ENCODE data around the gene PTCD1. TPM values are rescaled to one million over a fixed set of nuclear protein-coding genes. Genes with fewer than 3 reads are reported as not detected.

The PTCD1 gene
- total and polyA plus RNA-seq, 9 of the 15 experiments (the other 6 are each of a cell fraction or from before 2014, with no cell fraction given), result 0.46 to 17.1 (median 6.2) TPM

DNA sequence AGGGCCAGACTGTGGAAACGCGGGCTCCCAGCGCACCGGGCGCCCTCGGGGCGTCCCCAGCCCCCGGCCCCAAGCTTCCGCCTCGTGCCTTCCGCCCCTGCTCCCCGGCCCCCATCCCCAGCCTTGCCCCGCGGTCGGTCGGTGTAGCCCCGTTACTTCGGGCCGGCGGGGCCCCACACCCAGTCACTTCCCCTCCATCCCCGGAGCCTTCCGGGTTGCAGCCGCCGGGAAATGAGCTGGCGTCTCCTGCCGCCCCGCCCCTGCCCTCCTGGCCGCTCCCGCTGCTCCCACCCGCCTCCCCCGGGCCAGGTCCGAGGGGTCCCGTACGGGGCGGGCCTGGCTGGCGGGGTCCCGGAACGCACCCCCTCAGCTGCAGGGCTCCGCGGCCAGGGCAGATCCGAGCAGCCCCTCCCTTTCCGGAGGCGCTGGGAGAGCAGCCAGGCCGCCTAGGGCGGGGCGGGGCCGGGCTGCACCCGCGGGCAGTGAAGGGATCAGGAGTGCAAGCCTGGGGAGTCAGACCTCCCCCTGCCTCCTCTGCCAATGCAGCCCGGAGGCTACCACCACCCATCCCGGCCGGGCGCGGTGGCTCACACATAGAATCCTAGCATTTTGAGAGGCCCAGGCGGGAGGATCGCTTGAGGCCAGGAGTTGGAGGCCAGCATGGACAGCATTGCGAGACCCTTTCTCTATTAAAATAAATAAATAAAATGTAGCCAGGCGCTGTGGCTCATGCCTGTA lies 63.4 kb downstream of the PTCD1 start (continued):
- TF ChIP-seq NFATC3 (IDR thresholded peaks at IDR 0.05) (no peak), BRD4 (IDR thresholded peaks at IDR 0.05) (0 out of 2 replicates have a peak, but pooled peaks have one; percentile 7), NRF1 (conservative IDR thresholded peaks at IDR 0.05 in 1 of 2, IDR thresholded peaks at IDR 0.05 in 1 of 2) (peak in 1 of 2 experiments; percentile 14; a peak in 1 of 4 replicates), PURB (CRISPR knock-in tag; IDR thresholded peaks at IDR 0.05; ENCODE audit: low read depth) (no peak), PHF20 (IDR thresholded peaks at IDR 0.05; ENCODE audit: partially characterized antibody) (no peak), ZNF764 (CRISPR knock-in tag; IDR thresholded peaks at IDR 0.05; ENCODE audit: low read depth) (no peak), ARID3B (CRISPR knock-in tag; IDR thresholded peaks at IDR 0.05; ENCODE audit: borderline replicate concordance) (no peak), BRD9 (IDR thresholded peaks at IDR 0.05; ENCODE audit: low read depth, partially characterized antibody) (no peak), CBFB (CRISPR knock-in tag; IDR thresholded peaks at IDR 0.05) (no peak; the same call in 1 of the 2 replicates), RBBP5 (IDR thresholded peaks at IDR 0.05; ENCODE audit: borderline replicate concordance, insufficient read depth, low read length, poor library complexity, severe bottlenecking) (no peak), TEAD4 (IDR thresholded peaks at IDR 0.05; ENCODE audit: low read length) (no peak), TEAD4 (CRISPR knock-in tag; IDR thresholded peaks at IDR 0.05; ENCODE audit: borderline replicate concordance) (no peak), LCOR (CRISPR knock-in tag; IDR thresholded peaks at IDR 0.05) (no peak), THRB (CRISPR knock-in tag; conservative IDR thresholded peaks at IDR 0.05) (no peak), ZNF77 (CRISPR knock-in tag; IDR thresholded peaks at IDR 0.05) (no peak), TCF7L2 (IDR thresholded peaks at IDR 0.05; ENCODE audit: low read depth, low read length) (no peak), HDAC2 (IDR thresholded peaks at IDR 0.05) (no peak; the same call in 1 of the 2 replicates), ATF1 (CRISPR knock-in tag; IDR thresholded peaks at IDR 0.05) (no peak), ATF1 (tag; IDR thresholded peaks at IDR 0.05) (peak; percentile 14; the same call in 1 of the 2 replicates), POLR3A (IDR thresholded peaks at IDR 0.05; ENCODE audit: borderline replicate concordance, extremely low read depth, insufficient read depth, insufficient read length) (no peak)
- TF ChIP-seq, protein P1, sequence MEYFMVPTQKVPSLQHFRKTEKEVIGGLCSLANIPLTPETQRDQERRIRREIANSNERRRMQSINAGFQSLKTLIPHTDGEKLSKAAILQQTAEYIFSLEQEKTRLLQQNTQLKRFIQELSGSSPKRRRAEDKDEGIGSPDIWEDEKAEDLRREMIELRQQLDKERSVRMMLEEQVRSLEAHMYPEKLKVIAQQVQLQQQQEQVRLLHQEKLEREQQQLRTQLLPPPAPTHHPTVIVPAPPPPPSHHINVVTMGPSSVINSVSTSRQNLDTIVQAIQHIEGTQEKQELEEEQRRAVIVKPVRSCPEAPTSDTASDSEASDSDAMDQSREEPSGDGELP (CRISPR knock-in tag; IDR thresholded peaks at IDR 0.05; ENCODE audit: borderline replicate concordance), result peak; percentile 80
- TF ChIP-seq, protein P2, sequence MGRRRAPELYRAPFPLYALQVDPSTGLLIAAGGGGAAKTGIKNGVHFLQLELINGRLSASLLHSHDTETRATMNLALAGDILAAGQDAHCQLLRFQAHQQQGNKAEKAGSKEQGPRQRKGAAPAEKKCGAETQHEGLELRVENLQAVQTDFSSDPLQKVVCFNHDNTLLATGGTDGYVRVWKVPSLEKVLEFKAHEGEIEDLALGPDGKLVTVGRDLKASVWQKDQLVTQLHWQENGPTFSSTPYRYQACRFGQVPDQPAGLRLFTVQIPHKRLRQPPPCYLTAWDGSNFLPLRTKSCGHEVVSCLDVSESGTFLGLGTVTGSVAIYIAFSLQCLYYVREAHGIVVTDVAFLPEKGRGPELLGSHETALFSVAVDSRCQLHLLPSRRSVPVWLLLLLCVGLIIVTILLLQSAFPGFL (CRISPR knock-in tag; IDR thresholded peaks at IDR 0.05), result no peak
- TF ChIP-seq, protein P3, sequence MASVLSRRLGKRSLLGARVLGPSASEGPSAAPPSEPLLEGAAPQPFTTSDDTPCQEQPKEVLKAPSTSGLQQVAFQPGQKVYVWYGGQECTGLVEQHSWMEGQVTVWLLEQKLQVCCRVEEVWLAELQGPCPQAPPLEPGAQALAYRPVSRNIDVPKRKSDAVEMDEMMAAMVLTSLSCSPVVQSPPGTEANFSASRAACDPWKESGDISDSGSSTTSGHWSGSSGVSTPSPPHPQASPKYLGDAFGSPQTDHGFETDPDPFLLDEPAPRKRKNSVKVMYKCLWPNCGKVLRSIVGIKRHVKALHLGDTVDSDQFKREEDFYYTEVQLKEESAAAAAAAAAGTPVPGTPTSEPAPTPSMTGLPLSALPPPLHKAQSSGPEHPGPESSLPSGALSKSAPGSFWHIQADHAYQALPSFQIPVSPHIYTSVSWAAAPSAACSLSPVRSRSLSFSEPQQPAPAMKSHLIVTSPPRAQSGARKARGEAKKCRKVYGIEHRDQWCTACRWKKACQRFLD (CRISPR knock-in tag; IDR thresholded peaks at IDR 0.05), result 0 out of 2 replicates have a peak, but pooled peaks have one; percentile 35
